ENCODE results near the gene HSPA9. TPM values are rescaled to one million over a fixed set of nuclear protein-coding genes. Genes with fewer than 3 reads are reported as not detected.

HSPA9 gene
- total and polyA plus RNA-seq, 9 of the 15 experiments (the other 6 are each of a cell fraction or from before 2014, with no cell fraction given) = 195 to 583 (median 514) TPM

GRCh38 chr5:138615461-138615860 is 40.3 kb upstream of the HSPA9 start (continued):
- TF ChIP-seq, protein P1, sequence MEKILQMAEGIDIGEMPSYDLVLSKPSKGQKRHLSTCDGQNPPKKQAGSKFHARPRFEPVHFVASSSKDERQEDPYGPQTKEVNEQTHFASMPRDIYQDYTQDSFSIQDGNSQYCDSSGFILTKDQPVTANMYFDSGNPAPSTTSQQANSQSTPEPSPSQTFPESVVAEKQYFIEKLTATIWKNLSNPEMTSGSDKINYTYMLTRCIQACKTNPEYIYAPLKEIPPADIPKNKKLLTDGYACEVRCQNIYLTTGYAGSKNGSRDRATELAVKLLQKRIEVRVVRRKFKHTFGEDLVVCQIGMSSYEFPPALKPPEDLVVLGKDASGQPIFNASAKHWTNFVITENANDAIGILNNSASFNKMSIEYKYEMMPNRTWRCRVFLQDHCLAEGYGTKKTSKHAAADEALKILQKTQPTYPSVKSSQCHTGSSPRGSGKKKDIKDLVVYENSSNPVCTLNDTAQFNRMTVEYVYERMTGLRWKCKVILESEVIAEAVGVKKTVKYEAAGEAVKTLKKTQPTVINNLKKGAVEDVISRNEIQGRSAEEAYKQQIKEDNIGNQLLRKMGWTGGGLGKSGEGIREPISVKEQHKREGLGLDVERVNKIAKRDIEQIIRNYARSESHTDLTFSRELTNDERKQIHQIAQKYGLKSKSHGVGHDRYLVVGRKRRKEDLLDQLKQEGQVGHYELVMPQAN (IDR thresholded peaks at IDR 0.05; ENCODE audit: borderline replicate concordance) = no peak
- no peak for TF ChIP-seq ELK3 (CRISPR knock-in tag; IDR thresholded peaks at IDR 0.05)
- no peak for TF ChIP-seq MYNN (IDR thresholded peaks at IDR 0.05)
- no peak for TF ChIP-seq MYNN (CRISPR knock-in tag; IDR thresholded peaks at IDR 0.05)
- TF ChIP-seq AFF4 (CRISPR knock-in tag; IDR thresholded peaks at IDR 0.05) = no peak
- no peak for TF ChIP-seq ZNF197 (CRISPR knock-in tag; IDR thresholded peaks at IDR 0.05; ENCODE audit: low read depth)
- no peak for TF ChIP-seq E2F4 (CRISPR knock-in tag; IDR thresholded peaks at IDR 0.05; ENCODE audit: low read depth)
- no peak for TF ChIP-seq MEF2A (IDR thresholded peaks at IDR 0.05; ENCODE audit: control insufficient read depth, low read depth, low read length)
- TF ChIP-seq MXI1 (IDR thresholded peaks at IDR 0.05; ENCODE audit: low read depth, low read length) = no peak
- no peak for TF ChIP-seq BDP1 (IDR thresholded peaks at IDR 0.05; ENCODE audit: insufficient read depth, insufficient read length)
- no peak for TF ChIP-seq KAT8 (IDR thresholded peaks at IDR 0.05; ENCODE audit: low read depth)

Measured in K562 (cell line).